GM19467 (cell line): Measurements from ENCODE around the gene AVEN.
"Not testable (repeated sequence)": the region's sequence is repeated elsewhere in the genome, so short reads cannot be mapped to it uniquely, and the experiment has no call there.

Source experiments
- ATAC-seq: cut with Tn5 transposase; IDR thresholded peaks from one replicate; pipeline ENCODE4 v1.9.1; 2021; ENCODE audit warnings: mild to moderate bottlenecking, moderate library complexity; ENCODE audit not compliant: unreplicated experiment

The AVEN gene

GRCh38 chr15:34043391-34043790 is 4.4 kb upstream of the AVEN start:
- ATAC-seq: no peak

GRCh38 chr15:34039790-34040113 is 748 bp upstream of the AVEN start:
- ATAC-seq: no peak

GRCh38 chr15:34038023-34038870 is 757 bp downstream of the AVEN start:
- ATAC-seq: peak; percentile 68

DNA sequence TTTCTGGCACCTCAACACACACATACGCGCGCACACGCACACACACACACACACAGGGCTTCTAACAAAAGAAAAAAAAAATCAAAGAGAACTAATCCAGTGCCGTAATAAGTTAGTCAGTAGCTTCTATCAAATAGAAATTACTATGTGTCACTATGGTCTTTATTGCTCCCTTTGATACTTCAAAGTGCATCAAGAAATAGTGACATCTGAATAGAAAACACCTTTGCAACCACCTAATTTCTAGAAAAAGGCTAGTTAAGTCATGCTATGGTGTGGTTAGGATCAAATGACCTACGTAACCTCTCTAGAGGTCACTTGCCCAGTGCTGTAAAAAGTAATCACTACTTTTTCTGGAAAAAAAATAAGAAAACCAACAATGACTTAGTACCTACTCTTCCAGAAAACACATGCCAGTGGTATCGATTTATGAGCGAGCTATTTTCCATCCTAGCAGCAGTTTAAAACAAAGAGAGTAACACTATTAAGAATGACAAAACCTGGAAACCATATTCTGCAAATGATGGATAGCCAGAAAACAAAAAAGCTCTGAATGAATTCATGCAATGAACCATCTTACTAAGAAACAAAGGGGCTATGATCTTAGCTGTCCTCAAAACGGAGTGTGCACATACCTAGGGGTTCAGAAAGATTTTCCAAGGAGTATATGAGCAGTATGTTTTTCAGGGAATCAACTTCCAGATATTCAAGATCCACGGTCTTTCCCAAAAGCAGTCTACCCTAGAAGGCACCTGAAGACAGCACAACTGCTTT is 6.8 kb downstream of the AVEN start:
- ATAC-seq: no peak

GRCh38 chr15:34027606-34028005 is 11.4 kb downstream of the AVEN start:
- no peak for ATAC-seq

DNA sequence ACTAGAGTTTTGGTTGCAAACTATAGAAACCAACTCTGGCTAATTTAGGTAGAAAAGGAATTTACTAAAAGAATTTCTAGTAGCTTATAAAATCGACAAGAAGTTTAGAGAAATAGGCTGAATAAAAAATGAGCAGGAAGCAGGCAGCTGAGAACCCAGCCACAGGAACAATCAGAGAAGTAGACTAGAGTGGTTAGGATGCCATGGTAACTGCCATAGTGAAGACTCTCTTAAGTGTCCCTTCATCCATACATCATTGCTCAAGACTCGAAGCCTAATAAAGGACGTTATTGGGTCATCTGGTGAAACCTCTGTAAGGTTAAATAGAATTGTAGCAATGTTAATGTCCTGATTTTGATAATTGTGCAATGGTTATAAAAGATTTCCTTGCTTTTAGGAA is 13.8 kb downstream of the AVEN start:
- no peak for ATAC-seq

- ATAC-seq: no peak
Observed at GRCh38 chr15:34023907-34024306, 15.1 kb downstream of the AVEN start.

DNA sequence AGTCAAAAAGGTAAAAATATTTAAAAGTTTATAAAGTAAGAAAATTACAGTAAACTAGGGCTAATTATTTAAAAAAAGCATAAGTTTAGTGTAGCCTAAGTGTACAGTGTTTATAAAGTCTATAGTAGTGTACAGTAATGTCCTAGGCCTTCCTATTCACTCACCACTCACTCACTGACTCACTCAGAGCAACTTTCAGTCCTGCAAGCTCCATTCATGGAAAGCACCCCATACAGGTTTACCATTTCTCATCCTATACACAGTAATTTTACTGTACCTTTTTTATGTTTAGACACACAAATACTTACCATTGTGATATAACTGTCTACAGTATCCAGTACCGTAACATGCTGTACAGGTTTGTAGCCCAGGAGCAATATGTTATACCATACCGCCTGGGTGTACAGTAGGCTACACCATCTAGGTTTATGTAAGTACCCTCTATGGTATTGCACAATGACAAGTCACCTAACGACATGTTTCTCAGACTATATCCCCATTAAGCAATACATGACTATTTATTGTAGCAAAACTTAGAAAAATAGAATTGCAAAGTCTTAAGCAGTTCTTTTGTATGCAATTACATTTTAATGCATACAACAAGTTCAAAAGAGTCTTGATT is 19.5 kb downstream of the AVEN start:
- no peak for ATAC-seq

- ATAC-seq: not testable (repeated sequence)
Observed at GRCh38 chr15:34018738-34019137, 20.3 kb downstream of the AVEN start.

DNA sequence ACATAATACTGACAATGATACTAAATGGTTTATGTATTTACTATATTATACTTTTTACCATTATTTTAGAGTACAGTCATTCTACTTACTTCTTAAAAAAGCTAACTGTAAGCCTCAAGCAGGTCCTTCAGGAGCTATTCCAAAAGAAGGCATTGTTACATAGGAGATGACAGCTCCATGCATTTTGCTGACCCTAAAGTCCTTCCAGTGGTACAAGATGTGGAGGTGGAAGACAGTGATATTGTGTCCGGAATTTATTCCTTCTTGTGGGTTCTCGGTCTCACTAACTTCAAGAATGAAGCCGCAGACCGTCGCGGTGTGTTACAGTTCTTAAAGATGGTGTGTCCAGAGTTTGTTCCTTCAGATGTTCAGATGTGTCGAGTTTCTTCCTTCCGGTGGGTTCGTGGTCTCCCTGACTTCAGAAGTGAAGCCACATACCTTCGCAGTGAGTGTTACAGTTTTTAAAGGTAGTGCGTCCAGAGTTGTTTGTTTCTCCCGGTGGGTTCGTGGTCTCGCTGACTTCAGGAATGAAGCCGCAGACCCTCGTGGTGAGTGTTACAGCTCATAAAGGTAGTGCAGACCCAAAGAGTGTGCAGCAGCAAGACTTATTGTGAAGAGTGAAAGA is 20.9 kb downstream of the AVEN start:
- ATAC-seq: no peak

GRCh38 chr15:34014556-34014955 is 24.4 kb downstream of the AVEN start:
- no peak for ATAC-seq

- ATAC-seq: no peak
Observed at GRCh38 chr15:34013746-34014145, 25.3 kb downstream of the AVEN start.

DNA sequence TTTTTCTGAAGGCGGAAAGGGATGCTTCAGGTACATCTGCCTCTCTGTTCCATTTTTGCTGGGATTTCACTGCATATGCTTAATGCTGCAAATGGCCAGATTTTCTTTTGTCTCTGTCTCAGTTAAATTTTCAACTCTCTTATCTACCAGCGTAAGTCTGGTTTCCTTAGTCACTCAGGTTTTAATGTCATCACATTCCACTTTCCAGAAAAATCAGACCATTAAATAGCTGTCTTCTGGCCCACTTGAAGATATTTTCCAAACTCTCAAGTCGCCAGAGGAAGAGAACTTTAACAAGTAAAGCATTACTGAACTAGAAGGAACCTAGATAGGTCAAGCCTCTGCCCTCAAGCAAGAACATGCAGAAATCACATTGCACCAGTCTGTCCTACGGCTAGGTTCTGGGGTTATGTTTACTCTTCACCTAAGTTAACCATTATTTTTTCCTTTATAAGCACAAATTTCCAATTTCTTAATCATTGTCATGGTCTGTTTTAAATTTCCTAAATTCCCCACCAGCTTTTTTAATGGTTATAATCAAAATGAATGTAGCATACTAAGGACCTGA is 26.5 kb downstream of the AVEN start:
- no peak for ATAC-seq

- ATAC-seq: no peak
Observed at GRCh38 chr15:34011481-34011880, 27.5 kb downstream of the AVEN start.

DNA sequence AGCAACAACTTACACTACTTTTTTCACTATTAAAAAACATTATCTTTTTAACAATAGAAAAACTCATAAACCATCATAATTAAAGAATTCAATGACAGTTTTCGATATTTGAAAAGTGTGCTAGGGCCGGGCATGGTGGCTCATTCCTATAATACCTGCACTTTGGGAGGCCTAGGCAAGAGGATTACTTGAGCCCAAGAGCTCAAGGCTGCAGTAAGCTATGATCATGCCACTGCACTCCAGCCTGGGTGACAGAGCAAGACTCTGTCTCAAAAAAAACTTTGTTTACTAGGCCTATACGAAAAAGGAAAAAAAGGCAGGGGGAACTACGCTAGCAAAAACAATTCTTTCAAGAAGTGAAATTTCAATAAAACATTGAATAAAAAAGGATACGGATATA is 28.1 kb downstream of the AVEN start:
- no peak for ATAC-seq

- no peak for ATAC-seq
Observed at GRCh38 chr15:34009656-34010055, 29.3 kb downstream of the AVEN start.

DNA sequence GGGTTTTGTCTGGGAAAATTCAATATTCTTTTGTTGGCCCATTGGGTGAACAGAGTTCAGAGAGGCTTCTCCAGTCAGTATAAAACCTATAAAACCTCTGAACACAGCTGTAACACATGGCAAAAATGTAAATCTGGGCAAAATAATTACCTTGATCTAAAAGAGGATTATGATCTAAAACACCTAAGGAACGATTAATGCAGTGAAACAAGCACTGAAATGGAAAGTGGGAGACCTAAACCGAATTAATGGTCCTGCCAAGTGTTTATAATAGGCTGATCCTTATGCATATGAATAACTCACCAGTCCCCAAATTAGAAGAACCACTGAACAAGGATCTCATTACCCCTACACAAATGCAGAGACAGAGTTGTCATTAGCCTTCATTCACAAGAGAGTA is 32.6 kb downstream of the AVEN start:
- no peak for ATAC-seq

- no peak for ATAC-seq
Observed at GRCh38 chr15:34001536-34001935, 37.5 kb downstream of the AVEN start.

GRCh38 chr15:33995666-33996065 is 43.3 kb downstream of the AVEN start:
- not testable (repeated sequence) for ATAC-seq

GRCh38 chr15:33994005-33994615 is 44.9 kb downstream of the AVEN start:
- ATAC-seq: no peak

- ATAC-seq: no peak
Observed at GRCh38 chr15:33988384-33988783, 50.6 kb downstream of the AVEN start.
